ENCODE data around the gene INPP1.
"Not testable (repeated sequence)": the region's sequence is repeated elsewhere in the genome, so short reads cannot be mapped to it uniquely, and the experiment has no call there.

INPP1 gene

DNA sequence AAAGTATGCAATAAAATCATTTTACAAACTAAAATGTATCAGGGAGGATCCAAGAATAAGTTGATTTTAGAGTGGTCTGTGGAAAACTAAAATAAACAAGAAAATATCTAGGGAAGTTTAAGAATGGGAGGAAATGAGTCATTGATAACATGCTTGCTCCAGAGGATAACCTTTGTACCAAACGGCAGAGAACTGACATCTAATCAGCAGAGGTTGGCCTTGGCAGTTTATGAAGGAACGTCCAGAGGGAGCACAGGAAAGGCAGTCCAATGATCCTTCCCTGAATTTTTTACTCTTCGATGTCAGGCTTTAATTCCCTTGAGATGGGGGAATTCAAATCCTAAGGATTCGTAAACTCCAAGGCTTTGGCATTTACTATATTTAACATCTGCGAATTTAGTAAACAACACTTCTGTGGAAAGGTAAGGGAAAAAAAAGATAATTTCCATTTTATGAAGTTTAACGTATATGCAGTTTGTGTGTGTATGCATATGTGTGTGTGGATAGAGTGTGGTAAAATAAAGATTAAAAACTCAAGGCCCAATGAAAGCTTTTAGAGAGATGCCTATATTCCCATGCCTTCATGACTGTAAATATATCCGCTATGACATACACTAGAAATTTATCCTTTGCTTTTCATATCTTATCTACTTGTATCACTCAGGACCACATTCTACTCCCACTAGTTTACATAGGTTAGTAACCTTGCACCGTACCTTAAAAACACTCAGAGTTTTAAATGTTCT, 8.7 kb upstream of the INPP1 start:
- TF ChIP-seq CTCF (IDR thresholded peaks at IDR 0.05; ENCODE audit: low read length, missing control alignments), result no peak
- DNase-seq (ENCODE audit: low read depth), result peak; percentile 40
- H3K4me3 ChIP-seq (replicated peaks; ENCODE audit: low read depth, low read length), result no peak overlapping the region

DNA sequence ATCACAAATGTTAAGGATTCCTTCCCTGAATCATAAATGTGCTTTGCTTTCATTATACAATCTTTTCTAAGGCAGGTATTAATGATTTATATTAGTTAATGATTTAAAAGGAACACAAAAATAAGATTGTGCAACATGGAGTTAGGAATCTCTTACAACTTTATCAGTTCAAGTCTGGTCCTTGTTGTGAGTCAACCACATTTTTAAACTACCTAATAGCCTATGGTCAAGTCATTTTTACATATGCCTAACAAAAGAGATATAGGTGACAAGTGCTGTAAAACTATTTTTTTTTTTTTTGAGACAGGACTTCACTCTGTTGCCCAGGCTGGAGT, 8.2 kb upstream of the INPP1 start:
- DNase-seq (ENCODE audit: low read depth), result no peak
- no peak for TF ChIP-seq CTCF (IDR thresholded peaks at IDR 0.05; ENCODE audit: low read length, missing control alignments)
- no peak overlapping the region for H3K4me3 ChIP-seq (replicated peaks; ENCODE audit: low read depth, low read length)

DNA sequence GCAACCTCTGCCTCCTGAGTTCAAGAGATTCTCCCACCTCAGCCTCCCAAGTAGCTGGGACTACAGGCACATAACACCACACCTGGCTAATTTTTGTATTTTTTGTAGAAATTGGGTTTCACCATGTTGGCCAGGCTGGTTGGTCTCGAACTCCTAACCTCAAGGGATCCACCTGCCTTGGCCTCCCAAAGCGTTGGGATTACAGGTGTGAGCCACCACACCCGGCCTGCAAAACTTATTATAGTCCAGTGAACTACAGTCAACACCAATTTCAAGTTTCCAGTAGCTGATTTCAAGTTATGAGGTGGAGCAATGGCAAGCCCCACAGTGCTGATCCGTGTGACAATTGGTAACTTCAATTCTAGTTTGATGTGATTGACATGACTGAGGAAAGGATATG, 7.8 kb upstream of the INPP1 start:
- DNase-seq (ENCODE audit: low read depth); H3K4me3 ChIP-seq (replicated peaks; ENCODE audit: low read depth, low read length): not testable (repeated sequence)

GRCh38 chr2:190336420-190336819, 7.0 kb upstream of the INPP1 start:
- no peak overlapping the region for H3K4me3 ChIP-seq (replicated peaks; ENCODE audit: low read depth, low read length)
- TF ChIP-seq CTCF (IDR thresholded peaks at IDR 0.05; ENCODE audit: low read length, missing control alignments), result no peak
- DNase-seq (ENCODE audit: low read depth), result no peak

DNA sequence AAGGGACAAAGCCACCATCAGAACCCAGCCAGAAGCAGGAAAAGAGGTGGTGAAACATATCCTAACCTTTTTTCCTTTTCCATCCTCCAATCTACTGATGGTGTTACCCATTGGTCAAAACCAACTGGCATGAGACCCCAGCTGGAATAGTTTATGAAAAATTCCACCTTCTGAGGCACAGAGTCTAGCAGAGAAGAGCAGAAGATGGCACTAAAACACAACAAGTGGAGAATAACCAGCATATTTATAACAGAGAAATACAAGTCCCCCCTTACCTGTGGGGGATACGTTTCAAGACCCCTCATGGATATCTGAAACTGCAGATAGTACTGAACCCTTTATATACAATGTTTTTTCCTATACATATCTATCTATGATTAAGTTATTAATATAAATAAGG, 4.9 kb upstream of the INPP1 start:
- no peak for DNase-seq (ENCODE audit: low read depth)
- no peak for TF ChIP-seq CTCF (IDR thresholded peaks at IDR 0.05; ENCODE audit: low read length, missing control alignments)
- H3K4me3 ChIP-seq (replicated peaks; ENCODE audit: low read depth, low read length), result no peak overlapping the region

DNA sequence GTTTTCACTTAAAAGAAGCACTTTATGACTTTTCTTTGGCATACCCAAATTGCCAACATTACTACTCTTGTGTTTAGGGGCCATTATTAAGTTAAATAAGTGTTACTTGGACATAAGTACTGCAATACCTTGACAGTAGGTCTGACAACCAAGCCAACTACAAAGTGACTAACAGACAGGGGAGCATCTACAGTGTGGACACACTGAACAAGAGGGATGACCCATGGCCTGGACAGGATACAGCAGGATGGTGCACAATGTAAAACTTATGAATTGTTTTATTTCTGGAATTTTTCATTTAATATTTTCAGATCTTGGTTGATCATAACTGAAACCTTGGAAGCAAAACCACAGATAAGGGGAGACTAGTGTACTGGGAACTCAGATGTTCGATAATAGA, 4.0 kb upstream of the INPP1 start:
- TF ChIP-seq CTCF (IDR thresholded peaks at IDR 0.05; ENCODE audit: low read length, missing control alignments), result no peak
- no peak for DNase-seq (ENCODE audit: low read depth)
- no peak overlapping the region for H3K4me3 ChIP-seq (replicated peaks; ENCODE audit: low read depth, low read length)

GRCh38 chr2:190340369-190340768, 3.0 kb upstream of the INPP1 start:
- TF ChIP-seq CTCF (IDR thresholded peaks at IDR 0.05; ENCODE audit: low read length, missing control alignments), result no peak
- no peak overlapping the region for H3K4me3 ChIP-seq (replicated peaks; ENCODE audit: low read depth, low read length)
- peak; percentile 36 for DNase-seq (ENCODE audit: low read depth)

Measured in fibroblast of pulmonary artery (primary cell).